AG08396 (cell line): ENCODE results near the gene VPS13A.

ENCODE experiments used
- DNase-seq: peaks from one replicate; pipeline ENCODE4 v3.0.0; 2012; ENCODE audit warnings: low spot score, mixed read lengths

The VPS13A gene

GRCh38 chr9:77457916-77458592, 280.7 kb downstream of the VPS13A start:
- DNase-seq, result peak; percentile 75

GRCh38 chr9:77460938-77461337, 283.6 kb downstream of the VPS13A start:
- DNase-seq, result no peak

- DNase-seq, result no peak
These were observed 284.7 kb downstream of the VPS13A start for GRCh38 chr9:77462066-77462465.

GRCh38 chr9:77463151-77463550, 285.8 kb downstream of the VPS13A start:
- no peak for DNase-seq

- DNase-seq, result no peak
These were observed 287.3 kb downstream of the VPS13A start for GRCh38 chr9:77464661-77465060.

- no peak for DNase-seq
These were observed 292.3 kb downstream of the VPS13A start for GRCh38 chr9:77469515-77470231.
